ENCODE data around the gene DRG2.
A peak's percentile ranks its signal among the peaks of the same experiment; 100 is the strongest.

Gene DRG2

GRCh38 chr17:18117982-18118975 is 30.5 kb downstream of the DRG2 start:
- no peak for DNase-seq

- no peak for DNase-seq
Measured at GRCh38 chr17:18119166-18119745, 31.5 kb downstream of the DRG2 start.

GRCh38 chr17:18119938-18120337 is 32.2 kb downstream of the DRG2 start:
- DNase-seq = no peak

GRCh38 chr17:18120461-18121017 is 32.8 kb downstream of the DRG2 start:
- DNase-seq = no peak

- DNase-seq = no peak
Measured at GRCh38 chr17:18121144-18121910, 33.6 kb downstream of the DRG2 start.

- no peak for DNase-seq
Measured at GRCh38 chr17:18122990-18123753, 35.4 kb downstream of the DRG2 start.

GRCh38 chr17:18124345-18125126 is 36.8 kb downstream of the DRG2 start:
- no peak for DNase-seq

GRCh38 chr17:18129041-18129502 is 41.3 kb downstream of the DRG2 start:
- peak; percentile 43 for DNase-seq

GRCh38 chr17:18132711-18133110 is 45.0 kb downstream of the DRG2 start:
- no peak for DNase-seq

GRCh38 chr17:18136357-18136756 is 48.6 kb downstream of the DRG2 start:
- DNase-seq = no peak

- no peak for DNase-seq
Measured at GRCh38 chr17:18138065-18138749, 50.5 kb downstream of the DRG2 start.

GRCh38 chr17:18139092-18139491 is 51.3 kb downstream of the DRG2 start:
- DNase-seq = no peak

- DNase-seq = no peak
Measured at GRCh38 chr17:18139498-18139897, 51.8 kb downstream of the DRG2 start.

GRCh38 chr17:18139949-18140348 is 52.2 kb downstream of the DRG2 start:
- DNase-seq = no peak

GRCh38 chr17:18140648-18141047 is 52.9 kb downstream of the DRG2 start:
- DNase-seq = no peak

GRCh38 chr17:18141210-18141803 is 53.6 kb downstream of the DRG2 start:
- peak; percentile 54 for DNase-seq

- no peak for DNase-seq
Measured at GRCh38 chr17:18142417-18142816, 54.7 kb downstream of the DRG2 start.

GRCh38 chr17:18143044-18143936 is 55.5 kb downstream of the DRG2 start:
- no peak for DNase-seq

- no peak for DNase-seq
Measured at GRCh38 chr17:18144261-18144660, 56.5 kb downstream of the DRG2 start.

Measured in fibroblast of skin of back (primary cell).